Pancreas (tissue), 10 donors: ENCODE measurements around the gene CHST11. TPM values are rescaled to one million over a fixed set of nuclear protein-coding genes. Genes with fewer than 3 reads are reported as not detected.
A peak's percentile ranks its signal among the peaks of the same experiment; 100 is the strongest.

Experiments used
- ATAC-seq, 4 donors: fragments of 200-7000 bp; cut with Tn5 transposase; one replicate each; pipeline versions ENCODE4 v1.8.0 to v1.9.1; 2020; ENCODE audit warnings: mild to moderate bottlenecking in 4 of 4, moderate library complexity in 4 of 4
- DNase-seq, 6 donors: peaks; one replicate each; pipeline ENCODE4 v3.0.0-alpha.2; 2020
- FAIRE-seq: peaks from 2 replicates; lab custom pipeline; 2012; peaks lifted over from hg19 to GRCh38; lab: Jason Lieb, UNC
- H3K27ac ChIP-seq, 4 donors: fragments of 200-600 bp; sonication (generic); 1 replicate in 3 of 4; 2 replicates in 1 of 4; pipeline versions ENCODE4 v1.5.0 to v1.8.0; 2020
- H3K27me3 ChIP-seq, 4 donors: fragments of 200-600 bp; one replicate each; pipeline ENCODE4 v1.8.0; 2021
- H3K36me3 ChIP-seq, 3 donors: fragments of 200-600 bp; sonication (generic) in 1 of 3; one replicate each; pipeline versions ENCODE4 v1.5.0 to v1.8.0; 2020 to 2021
- H3K4me1 ChIP-seq, 3 donors: fragments of 200-600 bp; one replicate each; pipeline ENCODE4 v1.8.0; 2021
- H3K4me3 ChIP-seq, 4 donors: fragments of 200-600 bp; sonication (generic) in 2 of 4; one replicate each; pipeline versions ENCODE4 v1.5.0 to v1.8.0; 2020 to 2021
- H3K9me3 ChIP-seq, 4 donors: fragments of 200-600 bp; one replicate each; pipeline ENCODE4 v1.8.0; 2021
- CTCF ChIP-seq, 4 donors: fragments of 200-600 bp; sonication (generic) in 3 of 4; IDR thresholded peaks; one replicate each; pipeline versions ENCODE4 v1.5.0 to v1.8.0; 2021; ENCODE audit warnings: antibody characterized with exemption in 4 of 4
- WGBS, 2 donors: extraction: QIAGEN DNeasy Blood & Tissue Kit; methylation state at CpG; one replicate each; pipeline ENCODE4 v1.1.7; 2013; 5-methylcytosine and 5-hydroxymethylcytosine counted together
- intact Hi-C, 3 donors: fragments of 100-400 bp; cut with DNase I; formaldehyde crosslinking; loops; one replicate each; pipeline versions ENCODE4 v1.11.1 to v1.14.2; 2022
- polyA plus RNA-seq, 2 donors: library from polyadenylated mRNA; stranded (reverse); fragments of 200-250 nt; gene quantifications; one replicate each; pipeline ENCODE4 v1.2.3, GENCODE V29; 2013
- total RNA-seq, 6 donors: library from RNA; stranded (reverse); fragmentation: NEBNext Ultra II Directional in 4 of 6; extraction: Animal tissue kit (Norgen Biotek cat#: 25700) in 4 of 6; gene quantifications; one replicate each; pipeline versions ENCODE4 v1.2.1 to v1.2.4, GENCODE V29; 2021 to 2023
- donor health status: healthy with polysubstance abuse.
- donor health status: DM: no; HTN: no; CAD: no; lungs with moderate emphysema.
- donor health status: DM: no; HTN: no; CAD: no.
- donor health status: control.
- donor health status: control.
- donor health status: Bipolar disorder and iron deficiency.
- donor health status: DM: yes; HTN: yes; CAD: no.
- donor health status: DM: no; HTN: no; CAD: no.
- donor health status: DM: no; HTN: no; CAD: no.
- donor health status: DM: yes; HTN: yes; CAD: no.

CHST11 gene
- total and polyA plus RNA-seq, 8 donors: 1.1 to 14.8 (median 7.8) TPM

GRCh38 chr12:104456950-104457745 is 400 bp downstream of the CHST11 start:
- Histone ChIP-seq H3K27me3 (no peaks in the 10 kb centered on the region), H3K4me3 (peak overlapping the region; percentile 58 to 78 (median 67)), H3K27ac (peak overlapping the region in 3 of 4 donors; percentile 17 to 76 (median 68)), H3K36me3 (no peaks in the 10 kb centered on the region), H3K4me1 (peaks cover 0 to 8% (median 0%) of the 10 kb centered on the region in 3 donors), H3K9me3 (no peaks in the 10 kb centered on the region)
- DNase-seq (peak; percentile 56 to 78 (median 70)), ATAC-seq (peak; percentile 55 to 74 (median 69)), FAIRE-seq (no peak)
- intact Hi-C loops: no loop called here
- 0% methylated on average over 57 to 71 of the region's 71 CpGs for WGBS, 2 donors
- no peak for TF ChIP-seq CTCF (IDR thresholded peaks at IDR 0.05)

GRCh38 chr12:104457746-104458693 is 1.3 kb downstream of the CHST11 start:
- Histone ChIP-seq H3K9me3 (no peaks in the 10 kb centered on the region), H3K4me1 (peaks cover 0 to 8% (median 0%) of the 10 kb centered on the region in 3 donors), H3K27ac (peak overlapping the region in 2 of 4 donors; percentile 68 to 76), H3K4me3 (peak overlapping the region; percentile 58 to 78 (median 67)), H3K36me3 (no peaks in the 10 kb centered on the region), H3K27me3 (no peaks in the 10 kb centered on the region)
- 1% methylated on average over 67 to 71 of the region's 71 CpGs for WGBS, 2 donors
- intact Hi-C loops: no loop called here
- no peak for TF ChIP-seq CTCF (IDR thresholded peaks at IDR 0.05)
- no peak for FAIRE-seq
- peak; percentile 32 to 76 (median 46) for DNase-seq
- peak; percentile 52 to 63 (median 57) for ATAC-seq

GRCh38 chr12:104458694-104459367 is 2.1 kb downstream of the CHST11 start:
- H3K27me3 ChIP-seq: no peaks in the 10 kb centered on the region
- FAIRE-seq (no peak), DNase-seq (peak in 3 of 6 donors; percentile 22 to 47 (median 31)), ATAC-seq (no peak)
- peaks cover 0 to 8% (median 0%) of the 10 kb centered on the region in 3 donors for H3K4me1 ChIP-seq
- no peaks in the 10 kb centered on the region for H3K9me3 ChIP-seq
- no peak for TF ChIP-seq CTCF (IDR thresholded peaks at IDR 0.05)
- H3K36me3 ChIP-seq: no peaks in the 10 kb centered on the region
- intact Hi-C loops: no loop called here
- 23 to 36% methylated on average over 21 of the region's 21 CpGs for WGBS, 2 donors
- peak overlapping the region; percentile 58 to 78 (median 67) for H3K4me3 ChIP-seq
- H3K27ac ChIP-seq: peak overlapping the region in 2 of 4 donors; percentile 68 to 76

- no peaks in the 10 kb centered on the region for H3K27me3 ChIP-seq
- ATAC-seq: no peak
- WGBS, 2 donors: 60 to 69% methylated on average over 7 of the region's 7 CpGs
- H3K4me3 ChIP-seq: peak overlapping the region in 2 of 4 donors; percentile 68 to 78
- H3K9me3 ChIP-seq: no peaks in the 10 kb centered on the region
- no peak for TF ChIP-seq CTCF (IDR thresholded peaks at IDR 0.05)
- intact Hi-C loops: no loop called here
- no peak for FAIRE-seq
- H3K36me3 ChIP-seq: no peaks in the 10 kb centered on the region
- H3K4me1 ChIP-seq: peaks cover 0 to 8% (median 0%) of the 10 kb centered on the region in 3 donors
- H3K27ac ChIP-seq: peak overlapping the region in 2 of 4 donors; percentile 68 to 76
- DNase-seq: no peak
Observed at GRCh38 chr12:104459368-104459909, 2.7 kb downstream of the CHST11 start.
